ENCODE measurements around the gene VSIG10. TPM values are rescaled to one million over a fixed set of nuclear protein-coding genes. Genes with fewer than 3 reads are reported as not detected.

Gene VSIG10
- total RNA-seq, 1 experiment from 2014 or later: 97.4 TPM

GRCh38 chr12:118055865-118056773 is 47.7 kb downstream of the VSIG10 start:
- Histone ChIP-seq H2BK20ac (ENCODE audit: low read depth, low read length, poor library complexity, severe bottlenecking) (no peak overlapping the region), H4K20me1 (ENCODE audit: control insufficient read depth, insufficient read depth, insufficient read length) (no peaks in the 10 kb centered on the region), H3T11ph (ENCODE audit: low read length) (no peak overlapping the region), H4K91ac (ENCODE audit: insufficient read length, low read depth, low read length) (no peak overlapping the region), H3K79me1 (ENCODE audit: insufficient read depth, low read depth, low read length, poor library complexity, severe bottlenecking) (peaks cover 15% of the 10 kb centered on the region), H2AFZ (ENCODE audit: low read length) (no peak overlapping the region), H4K8ac (replicated peaks; ENCODE audit: insufficient read length, low read depth, low read length) (no peak overlapping the region), H3K9me3 (ENCODE audit: control insufficient read depth, low read depth, low read length) (no peaks in the 10 kb centered on the region), H3K4ac (ENCODE audit: low read depth, low read length) (no peak overlapping the region), H3K4me2 (ENCODE audit: insufficient read depth, insufficient read length, low read length) (no peak overlapping the region), H3K56ac (ENCODE audit: insufficient read length, low read depth, low read length) (no peak overlapping the region), H3K4me1 (ENCODE audit: insufficient read depth, low read length) (peaks cover 3% of the 10 kb centered on the region), H3K23me2 (ENCODE audit: insufficient read length, low read depth, low read length, poor library complexity, severe bottlenecking) (peaks cover 9% of the 10 kb centered on the region), H2BK15ac (ENCODE audit: low read depth, low read length) (no peak overlapping the region), H3K9ac (ENCODE audit: extremely low read depth, insufficient read length, low read length) (no peak overlapping the region), H2BK12ac (ENCODE audit: insufficient read length, low read depth, low read length) (no peak overlapping the region), H3K14ac (ENCODE audit: insufficient read depth, low read length) (no peak overlapping the region), H4K5ac (ENCODE audit: insufficient read length, low read depth, low read length) (no peak overlapping the region), H3K23ac (ENCODE audit: insufficient read length, low read depth, low read length) (no peak overlapping the region), H3K79me2 (ENCODE audit: insufficient read depth, low read length) (peaks cover 2% of the 10 kb centered on the region; the same call in 1 of the 2 replicates), H3K27me3 (ENCODE audit: insufficient read depth, low read length) (no peaks in the 10 kb centered on the region), H2BK120ac (ENCODE audit: low read depth, low read length, poor library complexity, severe bottlenecking) (no peak overlapping the region), H2BK5ac (ENCODE audit: insufficient read length, low read length) (no peak overlapping the region), H2AK5ac (ENCODE audit: insufficient read length, low read length) (no peak overlapping the region), H3K18ac (ENCODE audit: insufficient read length, low read depth, low read length) (no peak overlapping the region), H3K27ac (ENCODE audit: insufficient read length, low read depth, low read length) (no peak overlapping the region)
- peaks cover 9 to 24% (median 18%) of the 10 kb centered on the region in 3 experiments; a peak in 5 of 7 replicates for H3K36me3 Mint-ChIP-seq (ENCODE audit: insufficient read depth in 1 of 3, low read depth in 3 of 3)
- H3K4me3 Mint-ChIP-seq: no peak overlapping the region
- no CpG with 5 or more reads among the region's 13 CpGs for WGBS (ENCODE audit: extremely low coverage, insufficient read length, low lambda C conversion rate)
- no peaks in the 10 kb centered on the region for H3K27me3 Mint-ChIP-seq (ENCODE audit: low read depth)
- peaks cover 25 to 31% of the 10 kb centered on the region in 2 experiments for H3K4me1 Mint-ChIP-seq
- H3K9me3 Mint-ChIP-seq: no peaks in the 10 kb centered on the region
- TF ChIP-seq CTCF (conservative IDR thresholded peaks at IDR 0.05): no peak
- no peak for DNase-seq
- H3K27ac Mint-ChIP-seq: peak overlapping the region in 2 of 3 experiments; percentile 0 to 80; a peak in 4 of 7 replicates

Measured in H9 (cell line).